HEK293 (cell line): Measurements from ENCODE around the gene CPLANE1.
"Not testable (repeated sequence)": the region's sequence is repeated elsewhere in the genome, so short reads cannot be mapped to it uniquely, and the experiment has no call there.

ENCODE experiments used
- CTCF ChIA-PET: fragments of 350-600 bp; formaldehyde crosslinking; extraction: SDS; loops from one replicate; lab custom pipeline; 2021; ENCODE audit warnings: antibody characterized with exemption; lab: Yijun Ruan, JAX
- POLR2A ChIA-PET: fragments of 300-600 bp; formaldehyde crosslinking; extraction: SDS; loops from one replicate; lab custom pipeline; 2020; ENCODE audit warnings: antibody characterized with exemption, inconsistent platforms; lab: Yijun Ruan, JAX
- H3K27ac ChIP-seq: fragments of 200-500 bp; sonication (Bioruptor generic); 2 replicates; pipeline ENCODE4 v1.5.1; 2014; ENCODE audit warnings: low read depth, low read length, control low read depth, inconsistent platforms; ENCODE audit errors: extremely low read depth
- H3K36me3 ChIP-seq, 2 experiments: fragments of 200-500 bp in 1 of 2; sonication (Bioruptor generic) in 1 of 2; 1 replicate in 1 of 2; 2 replicates in 1 of 2; pipeline ENCODE4 v1.5.1; 2014 to 2017; ENCODE audit warnings: inconsistent platforms in 2 of 2, low read length in 2 of 2; ENCODE audit not compliant: control insufficient read depth in 2 of 2, insufficient read depth in 1 of 2
- H3K4me1 ChIP-seq: fragments of 200-500 bp; sonication (Bioruptor generic); 2 replicates; pipeline ENCODE4 v1.5.1; 2014; ENCODE audit warnings: mild to moderate bottlenecking, low read length, inconsistent platforms; ENCODE audit not compliant: control insufficient read depth, insufficient read depth
- H3K4me3 ChIP-seq: 2 replicates; pipeline ENCODE4 v1.5.1; 2011; ENCODE audit warnings: low read depth, mild to moderate bottlenecking, control low read depth, low read length, moderate library complexity
- H3K9me3 ChIP-seq: fragments of 200-500 bp; sonication (Bioruptor generic); 2 replicates; pipeline ENCODE4 v1.5.1; 2014; ENCODE audit warnings: low read depth, low read length, inconsistent platforms; ENCODE audit not compliant: control insufficient read depth, insufficient read depth
- BCL11B ChIP-seq: fragments of 450-650 bp; formaldehyde crosslinking; IDR thresholded peaks from 2 replicates; pipeline ENCODE4 v1.5.1; 2016; ENCODE audit warnings: low read depth, missing biosample characterization, missing genetic modification characterization
- EGR2 ChIP-seq: fragments of 450-650 bp; formaldehyde crosslinking; IDR thresholded peaks from 2 replicates; pipeline ENCODE4 v1.5.1; 2016; ENCODE audit warnings: low read depth, missing biosample characterization, missing genetic modification characterization
- GLI2 ChIP-seq: fragments of 450-650 bp; formaldehyde crosslinking; IDR thresholded peaks from 2 replicates; pipeline ENCODE4; 2017; ENCODE audit warnings: missing biosample characterization, missing genetic modification characterization, low read depth, borderline replicate concordance
- HOXC10 ChIP-seq: sonication (generic); formaldehyde crosslinking; IDR thresholded peaks from 2 replicates; pipeline ENCODE4 v1.8.1; 2023; ENCODE audit warnings: mild to moderate bottlenecking, missing genetic modification reagents
- PRDM1 ChIP-seq: fragments of 450-650 bp; formaldehyde crosslinking; IDR thresholded peaks from 2 replicates; pipeline ENCODE4; 2016; ENCODE audit warnings: missing biosample characterization, missing genetic modification characterization
- REPIN1 ChIP-seq: fragments of 450-650 bp; formaldehyde crosslinking; IDR thresholded peaks from 2 replicates; pipeline ENCODE4 v1.5.1; 2017; ENCODE audit warnings: missing biosample characterization, missing genetic modification characterization, low read depth
- SCRT1 ChIP-seq: fragments of 450-650 bp; formaldehyde crosslinking; IDR thresholded peaks from 2 replicates; pipeline ENCODE4 v1.5.1; 2016; ENCODE audit warnings: missing biosample characterization, missing genetic modification characterization, borderline replicate concordance
- SP2 ChIP-seq: fragments of 450-650 bp; formaldehyde crosslinking; IDR thresholded peaks from 2 replicates; pipeline ENCODE4 v1.5.1; 2016; ENCODE audit warnings: missing biosample characterization, missing genetic modification characterization
- YY2 ChIP-seq: fragments of 450-650 bp; formaldehyde crosslinking; IDR thresholded peaks from 2 replicates; pipeline ENCODE4 v1.5.1; 2016; ENCODE audit warnings: missing biosample characterization, missing genetic modification characterization
- ZBTB20 ChIP-seq: fragments of 450-650 bp; formaldehyde crosslinking; IDR thresholded peaks from 2 replicates; pipeline ENCODE4 v1.5.1; 2016; ENCODE audit warnings: missing biosample characterization, missing genetic modification characterization
- ZBTB21 ChIP-seq: fragments of 450-650 bp; formaldehyde crosslinking; IDR thresholded peaks from 2 replicates; pipeline ENCODE4 v1.5.1; 2017; ENCODE audit warnings: missing biosample characterization, missing genetic modification characterization
- ZBTB49 ChIP-seq: fragments of 450-650 bp; formaldehyde crosslinking; IDR thresholded peaks from 2 replicates; pipeline ENCODE4 v1.5.1; 2016; ENCODE audit warnings: missing biosample characterization, missing genetic modification characterization, low read depth
- ZNF121 ChIP-seq: fragments of 450-650 bp; formaldehyde crosslinking; IDR thresholded peaks from 2 replicates; pipeline ENCODE4 v1.5.1; 2016; ENCODE audit warnings: missing biosample characterization, missing genetic modification characterization
- ZNF140 ChIP-seq: fragments of 450-650 bp; formaldehyde crosslinking; IDR thresholded peaks from 2 replicates; pipeline ENCODE4 v1.5.1; 2016; ENCODE audit warnings: missing biosample characterization, missing genetic modification characterization
- ZNF146 ChIP-seq: fragments of 450-650 bp; formaldehyde crosslinking; IDR thresholded peaks from 2 replicates; pipeline ENCODE4 v1.5.1; 2016; ENCODE audit warnings: missing biosample characterization, missing genetic modification characterization
- ZNF16 ChIP-seq: fragments of 450-650 bp; formaldehyde crosslinking; IDR thresholded peaks from 2 replicates; pipeline ENCODE4 v1.5.1; 2016; ENCODE audit warnings: low read depth, missing biosample characterization, missing genetic modification characterization
- ZNF169 ChIP-seq: fragments of 450-650 bp; formaldehyde crosslinking; IDR thresholded peaks from 2 replicates; pipeline ENCODE4 v1.5.1; 2016; ENCODE audit warnings: missing biosample characterization, missing genetic modification characterization
- ZNF175 ChIP-seq: fragments of 450-650 bp; formaldehyde crosslinking; IDR thresholded peaks from 2 replicates; pipeline ENCODE4 v1.5.1; 2016; ENCODE audit warnings: missing biosample characterization, missing genetic modification characterization
- ZNF23 ChIP-seq: fragments of 450-650 bp; formaldehyde crosslinking; IDR thresholded peaks from 2 replicates; pipeline ENCODE4 v1.5.1; 2016; ENCODE audit warnings: missing biosample characterization, missing genetic modification characterization, borderline replicate concordance
- ZNF391 ChIP-seq: fragments of 450-650 bp; formaldehyde crosslinking; IDR thresholded peaks from 2 replicates; pipeline ENCODE4 v1.5.1; 2016; ENCODE audit warnings: low read depth, missing biosample characterization, missing genetic modification characterization, borderline replicate concordance
- ZNF426 ChIP-seq: fragments of 450-650 bp; formaldehyde crosslinking; IDR thresholded peaks from 2 replicates; pipeline ENCODE4 v1.5.1; 2017; ENCODE audit warnings: missing biosample characterization, missing genetic modification characterization, mild to moderate bottlenecking, inconsistent platforms, moderate library complexity
- ZNF473 ChIP-seq: fragments of 450-650 bp; formaldehyde crosslinking; IDR thresholded peaks from 2 replicates; pipeline ENCODE4 v1.5.1; 2017; ENCODE audit warnings: missing biosample characterization, missing genetic modification characterization
- ZNF488 ChIP-seq: fragments of 450-650 bp; formaldehyde crosslinking; IDR thresholded peaks from 2 replicates; pipeline ENCODE4 v1.5.1; 2016; ENCODE audit warnings: missing biosample characterization, missing genetic modification characterization
- ZNF501 ChIP-seq: fragments of 450-650 bp; formaldehyde crosslinking; IDR thresholded peaks from 2 replicates; pipeline ENCODE4 v1.5.1; 2016; ENCODE audit warnings: missing biosample characterization, missing genetic modification characterization
- ZNF548 ChIP-seq: fragments of 450-650 bp; formaldehyde crosslinking; IDR thresholded peaks from 2 replicates; pipeline ENCODE4 v1.5.1; 2016; ENCODE audit warnings: missing biosample characterization, missing genetic modification characterization
- ZNF580 ChIP-seq: fragments of 450-650 bp; formaldehyde crosslinking; IDR thresholded peaks from 2 replicates; pipeline ENCODE4 v1.5.1; 2016; ENCODE audit warnings: missing biosample characterization, missing genetic modification characterization
- ZNF600 ChIP-seq: fragments of 450-650 bp; formaldehyde crosslinking; IDR thresholded peaks from 2 replicates; pipeline ENCODE4 v1.5.1; 2016; ENCODE audit warnings: missing biosample characterization, missing genetic modification characterization
- ZNF654 ChIP-seq: fragments of 450-650 bp; formaldehyde crosslinking; IDR thresholded peaks from 2 replicates; pipeline ENCODE4 v1.5.1; 2016; ENCODE audit warnings: low read depth, missing biosample characterization, missing genetic modification characterization
- ZNF701 ChIP-seq: fragments of 450-650 bp; formaldehyde crosslinking; IDR thresholded peaks from 2 replicates; pipeline ENCODE4 v1.5.1; 2016; ENCODE audit warnings: missing biosample characterization, missing genetic modification characterization
- ZNF747 ChIP-seq: fragments of 450-650 bp; formaldehyde crosslinking; IDR thresholded peaks from 2 replicates; pipeline ENCODE4 v1.5.1; 2016; ENCODE audit warnings: missing biosample characterization, missing genetic modification characterization
- ZSCAN30 ChIP-seq: fragments of 450-650 bp; IDR thresholded peaks from 2 replicates; pipeline ENCODE4 v1.5.1; 2018; ENCODE audit warnings: missing biosample characterization, mild to moderate bottlenecking, missing genetic modification characterization, moderate library complexity
- TF ChIP-seq, protein P1 (sequence below): fragments of 450-650 bp; formaldehyde crosslinking; IDR thresholded peaks from 2 replicates; pipeline ENCODE4 v1.5.1; 2016; ENCODE audit warnings: missing biosample characterization, missing genetic modification characterization
- TF ChIP-seq, protein P2 (sequence below): fragments of 450-650 bp; formaldehyde crosslinking; IDR thresholded peaks from 2 replicates; pipeline ENCODE4 v1.5.1; 2017; ENCODE audit warnings: missing biosample characterization, mild to moderate bottlenecking, missing genetic modification characterization, moderate library complexity

CPLANE1 gene

DNA sequence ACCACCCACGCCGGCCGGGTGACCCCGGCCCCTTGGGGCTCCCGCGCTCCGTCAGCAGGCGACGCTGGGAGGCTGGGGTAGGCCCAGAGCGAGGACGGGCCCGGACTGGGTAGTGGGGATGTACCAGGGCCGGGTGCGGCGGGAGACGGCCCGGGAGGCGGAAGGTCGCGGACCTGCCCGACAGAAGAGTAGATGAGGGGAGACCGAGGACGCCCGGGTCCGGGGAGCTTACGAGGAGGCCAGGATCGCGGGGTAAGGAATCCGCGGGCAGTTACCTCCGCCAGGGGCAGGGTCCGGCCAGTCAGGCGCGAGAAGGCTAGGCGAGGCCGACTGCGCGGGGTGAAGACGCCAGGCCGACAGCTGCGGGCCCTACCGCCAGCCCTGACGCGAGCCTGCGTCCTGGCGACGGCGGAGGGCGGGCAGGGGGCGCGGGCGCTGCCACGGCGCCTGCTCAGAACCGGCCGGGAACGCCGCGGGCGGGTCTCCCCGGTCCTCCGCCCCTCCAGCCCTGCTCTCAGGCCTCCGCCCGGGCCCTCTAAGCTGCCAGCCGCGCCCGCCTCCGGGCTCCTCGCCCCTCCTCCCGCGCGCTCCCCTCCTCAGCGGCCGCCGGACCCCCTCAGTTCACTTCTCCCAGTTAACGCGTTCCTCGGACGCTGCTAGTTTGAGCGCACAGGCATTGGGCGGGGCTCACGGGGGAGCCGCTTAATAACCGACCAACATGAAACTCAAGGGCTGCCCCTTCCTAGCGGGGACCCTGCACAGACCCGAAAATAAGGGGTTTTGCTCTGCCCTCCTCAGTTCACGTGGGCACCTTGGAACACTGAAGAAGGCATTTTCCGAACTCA is at the start of gene CPLANE1 (continued):
- TF ChIP-seq ZNF175 (no peak), HOXC10 (CRISPR knock-in tag) (no peak), ZBTB49 (tag by site-specific recombination) (no peak), ZBTB20 (tag by site-specific recombination) (peak; percentile 97), ZNF140 (tag by site-specific recombination) (no peak), ZNF146 (tag by site-specific recombination) (peak; percentile 57; the same call in 1 of the 2 replicates), ZNF600 (tag by site-specific recombination) (peak; percentile 92), YY2 (no peak), REPIN1 (tag by site-specific recombination) (0 out of 2 replicates have a peak, but pooled peaks have one; percentile 66), ZNF747 (tag by site-specific recombination) (no peak), ZNF169 (tag by site-specific recombination) (no peak), ZNF580 (tag by site-specific recombination) (peak; percentile 79), ZNF391 (tag by site-specific recombination) (peak; percentile 39; the same call in 1 of the 2 replicates), ZNF121 (tag by site-specific recombination) (peak; percentile 72), ZNF16 (tag by site-specific recombination) (0 out of 2 replicates have a peak, but pooled peaks have one; percentile 53), ZNF23 (0 out of 2 replicates have a peak, but pooled peaks have one; percentile 39), ZNF473 (tag by site-specific recombination) (no peak), PRDM1 (no peak), SP2 (tag by site-specific recombination) (peak; percentile 71), BCL11B (tag by site-specific recombination) (peak; percentile 84; the same call in 1 of the 2 replicates), EGR2 (peak; percentile 45; the same call in 1 of the 2 replicates), ZSCAN30 (peak; percentile 81), ZNF488 (no peak), ZNF654 (tag by site-specific recombination) (no peak), ZNF701 (tag by site-specific recombination) (no peak), GLI2 (tag by site-specific recombination) (no peak), SCRT1 (tag by site-specific recombination) (no peak), ZNF501 (tag by site-specific recombination) (peak; percentile 97), ZNF426 (tag by site-specific recombination) (no peak), ZNF548 (tag by site-specific recombination) (no peak), ZBTB21 (tag by site-specific recombination) (peak; percentile 28; the same call in 1 of the 2 replicates)
- TF ChIP-seq, protein P1, sequence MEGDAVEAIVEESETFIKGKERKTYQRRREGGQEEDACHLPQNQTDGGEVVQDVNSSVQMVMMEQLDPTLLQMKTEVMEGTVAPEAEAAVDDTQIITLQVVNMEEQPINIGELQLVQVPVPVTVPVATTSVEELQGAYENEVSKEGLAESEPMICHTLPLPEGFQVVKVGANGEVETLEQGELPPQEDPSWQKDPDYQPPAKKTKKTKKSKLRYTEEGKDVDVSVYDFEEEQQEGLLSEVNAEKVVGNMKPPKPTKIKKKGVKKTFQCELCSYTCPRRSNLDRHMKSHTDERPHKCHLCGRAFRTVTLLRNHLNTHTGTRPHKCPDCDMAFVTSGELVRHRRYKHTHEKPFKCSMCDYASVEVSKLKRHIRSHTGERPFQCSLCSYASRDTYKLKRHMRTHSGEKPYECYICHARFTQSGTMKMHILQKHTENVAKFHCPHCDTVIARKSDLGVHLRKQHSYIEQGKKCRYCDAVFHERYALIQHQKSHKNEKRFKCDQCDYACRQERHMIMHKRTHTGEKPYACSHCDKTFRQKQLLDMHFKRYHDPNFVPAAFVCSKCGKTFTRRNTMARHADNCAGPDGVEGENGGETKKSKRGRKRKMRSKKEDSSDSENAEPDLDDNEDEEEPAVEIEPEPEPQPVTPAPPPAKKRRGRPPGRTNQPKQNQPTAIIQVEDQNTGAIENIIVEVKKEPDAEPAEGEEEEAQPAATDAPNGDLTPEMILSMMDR (tag by site-specific recombination) = peak; percentile 91
- TF ChIP-seq, protein P2, sequence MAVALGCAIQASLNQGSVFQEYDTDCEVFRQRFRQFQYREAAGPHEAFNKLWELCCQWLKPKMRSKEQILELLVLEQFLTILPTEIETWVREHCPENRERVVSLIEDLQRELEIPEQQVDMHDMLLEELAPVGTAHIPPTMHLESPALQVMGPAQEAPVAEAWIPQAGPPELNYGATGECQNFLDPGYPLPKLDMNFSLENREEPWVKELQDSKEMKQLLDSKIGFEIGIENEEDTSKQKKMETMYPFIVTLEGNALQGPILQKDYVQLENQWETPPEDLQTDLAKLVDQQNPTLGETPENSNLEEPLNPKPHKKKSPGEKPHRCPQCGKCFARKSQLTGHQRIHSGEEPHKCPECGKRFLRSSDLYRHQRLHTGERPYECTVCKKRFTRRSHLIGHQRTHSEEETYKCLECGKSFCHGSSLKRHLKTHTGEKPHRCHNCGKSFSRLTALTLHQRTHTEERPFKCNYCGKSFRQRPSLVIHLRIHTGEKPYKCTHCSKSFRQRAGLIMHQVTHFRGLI (tag by site-specific recombination) = no peak; the same call in 1 of the 2 replicates

GRCh38 chr5:37296313-37296712 is 47.1 kb upstream of the CPLANE1 start:
- peaks cover 77 to 81% of the 10 kb centered on the region in 2 experiments for H3K36me3 ChIP-seq
- CTCF ChIA-PET, POLR2A ChIA-PET: not testable (repeated sequence)

More at GRCh38 chr5:37296313-37296712, 47.1 kb upstream of the CPLANE1 start:
- H3K9me3 ChIP-seq, H3K4me1 ChIP-seq, H3K4me3 ChIP-seq, H3K27ac ChIP-seq: not testable (repeated sequence)
